Smooth muscle cell (in vitro differentiated cells): ENCODE measurements around the gene ACOX1. TPM values are rescaled to one million over a fixed set of nuclear protein-coding genes. Genes with fewer than 3 reads are reported as not detected.

ENCODE experiments used
- DNase-seq: peaks from one replicate; lab custom pipeline; 2025; ENCODE audit not compliant: unreplicated experiment; lab: John Stamatoyannopoulos, UW
- H2AFZ ChIP-seq: fragments of 200-600 bp; sonication (generic); 2 replicates; pipeline ENCODE4 v1.6.0; 2016; ENCODE audit warnings: antibody characterized with exemption, low read depth, mild to moderate bottlenecking
- H3F3A ChIP-seq: fragments of 200-600 bp; sonication (generic); 2 replicates; pipeline ENCODE4 v1.6.0; 2017; ENCODE audit warnings: antibody characterized with exemption, low read depth
- H3K27ac ChIP-seq: fragments of 200-600 bp; sonication (generic); 2 replicates; pipeline ENCODE4 v1.5.1; 2016; ENCODE audit warnings: low read depth, mild to moderate bottlenecking
- H3K27me3 ChIP-seq: fragments of 200-600 bp; sonication (generic); 2 replicates; pipeline ENCODE4 v1.6.1; 2016; ENCODE audit warnings: low read depth, mild to moderate bottlenecking
- H3K36me3 ChIP-seq: fragments of 200-600 bp; sonication (generic); 2 replicates; pipeline ENCODE4 v1.5.1; 2016; ENCODE audit warnings: low read depth
- H3K4me1 ChIP-seq: fragments of 200-600 bp; sonication (generic); 2 replicates; pipeline ENCODE4 v1.5.1; 2016; ENCODE audit warnings: low read depth
- H3K4me2 ChIP-seq: fragments of 200-600 bp; sonication (generic); 2 replicates; pipeline ENCODE4 v1.6.0; 2016; ENCODE audit warnings: mild to moderate bottlenecking
- H3K4me3 ChIP-seq: fragments of 200-600 bp; sonication (generic); 2 replicates; pipeline ENCODE4 v1.5.1; 2016; ENCODE audit warnings: mild to moderate bottlenecking
- H3K79me2 ChIP-seq: fragments of 200-600 bp; sonication (generic); 2 replicates; pipeline ENCODE4 v1.6.0; 2016; ENCODE audit warnings: low read depth, mild to moderate bottlenecking
- H3K9ac ChIP-seq: fragments of 200-600 bp; sonication (generic); 2 replicates; pipeline ENCODE4 v1.6.0; 2016; ENCODE audit warnings: low read depth
- H3K9me3 ChIP-seq: fragments of 200-600 bp; sonication (generic); replicated peaks from 2 replicates; pipeline ENCODE4 v1.5.1; 2016; ENCODE audit warnings: low read depth
- H4K20me1 ChIP-seq: fragments of 200-600 bp; sonication (generic); 2 replicates; pipeline ENCODE4 v1.6.0; 2016; ENCODE audit warnings: low read depth
- CTCF ChIP-seq: fragments of 200-600 bp; sonication (generic); IDR thresholded peaks from 2 replicates; pipeline ENCODE4 v1.5.1; 2017; ENCODE audit warnings: borderline replicate concordance, mild to moderate bottlenecking, antibody characterized with exemption; ENCODE audit not compliant: insufficient read depth, poor library complexity, severe bottlenecking
- WGBS: methylation state at CpG from one replicate; pipeline ENCODE4 v1.1.7; 2016; ENCODE audit warnings: low lambda C conversion rate; 5-methylcytosine and 5-hydroxymethylcytosine counted together
- polyA plus RNA-seq: library from polyadenylated mRNA; unstranded; fragments of >200 nt; fragmentation: Nextera tagmentation; extraction: Ambion mirVana; gene quantifications from 2 replicates; pipeline ENCODE4 v1.2.1, GENCODE V29; 2016
- total RNA-seq: library from RNA; depleted of rRNA; stranded (reverse); fragments of >200 nt; gene quantifications from 2 replicates; pipeline ENCODE4 v1.2.3, GENCODE V29; 2014

Gene ACOX1
- total and polyA plus RNA-seq, 2 experiments from 2014 or later, result 25.9 to 35.3 TPM

GRCh38 chr17:75942473-75942872 lies 36.5 kb downstream of the ACOX1 start:
- Histone ChIP-seq H3F3A (peaks cover 8% of the 10 kb centered on the region), H3K4me2 (no peak overlapping the region), H3K27ac (no peak overlapping the region), H3K27me3 (no peaks in the 10 kb centered on the region), H2AFZ (no peak overlapping the region), H3K9ac (no peak overlapping the region), H4K20me1 (no peaks in the 10 kb centered on the region), H3K36me3 (peaks cover 15% of the 10 kb centered on the region), H3K4me3 (no peak overlapping the region), H3K79me2 (no peaks in the 10 kb centered on the region), H3K4me1 (peaks cover 5% of the 10 kb centered on the region), H3K9me3 (no peaks in the 10 kb centered on the region)
- no peak for TF ChIP-seq CTCF
- no peak for DNase-seq
- 93% methylated on average over 4 of the region's 4 CpGs for WGBS

GRCh38 chr17:75941442-75941819 lies 37.5 kb downstream of the ACOX1 start:
- Histone ChIP-seq H3K79me2 (no peaks in the 10 kb centered on the region), H3K27ac (peak overlapping the region; percentile 46), H3K27me3 (no peaks in the 10 kb centered on the region), H3K4me3 (peak overlapping the region; percentile 83), H3K4me1 (peaks cover 5% of the 10 kb centered on the region), H3K4me2 (peak overlapping the region; percentile 97), H3F3A (peaks cover 8% of the 10 kb centered on the region), H3K9me3 (no peaks in the 10 kb centered on the region), H2AFZ (no peak overlapping the region), H3K36me3 (peaks cover 13% of the 10 kb centered on the region), H4K20me1 (no peaks in the 10 kb centered on the region), H3K9ac (no peak overlapping the region)
- no peak for TF ChIP-seq CTCF
- 74% methylated on average over 6 of the region's 6 CpGs for whole genome bisulfite sequencing
- no peak for DNase-seq

GRCh38 chr17:75940727-75941441 lies 38.1 kb downstream of the ACOX1 start, which contains the start of gene FBF1:
FBF1 (minus strand) TSS chr17:75941042; CDS start chr17:75938149, 2,893 bp downstream.
- Histone ChIP-seq H3K4me1 (peaks cover 5% of the 10 kb centered on the region), H3K4me2 (peak within 1 kb of the TSS; percentile 97), H3K27me3 (no peaks in the 10 kb centered on the region), H3K79me2 (no peaks in the 10 kb centered on the region), H4K20me1 (no peaks in the 10 kb centered on the region), H3K4me3 (peak within 1 kb of the TSS; percentile 83), H3K36me3 (peaks cover 8% of the 10 kb centered on the region), H3K27ac (peak within 1 kb of the TSS; percentile 55), H3K9me3 (no peaks in the 10 kb centered on the region), H3F3A (peaks cover 8% of the 10 kb centered on the region), H3K9ac (peak within 1 kb of the TSS; percentile 93), H2AFZ (peak within 1 kb of the TSS; percentile 91)
- peak; percentile 79 for DNase-seq
- no peak for TF ChIP-seq CTCF
- WGBS, result 2% methylated on average over 55 of the region's 63 CpGs

GRCh38 chr17:75937652-75938051 lies 41.3 kb downstream of the ACOX1 start:
- no peak for DNase-seq
- H3K27me3 ChIP-seq, result no peaks in the 10 kb centered on the region
- 89% methylated on average over 13 of the region's 13 CpGs for WGBS
- peaks cover 5% of the 10 kb centered on the region for H3K4me1 ChIP-seq
- no peaks in the 10 kb centered on the region for H3K79me2 ChIP-seq
- H3K4me3 ChIP-seq, result no peak overlapping the region
- no peak overlapping the region for H3K9ac ChIP-seq
- no peak overlapping the region for H2AFZ ChIP-seq
- no peak for TF ChIP-seq CTCF
- H3K9me3 ChIP-seq, result no peaks in the 10 kb centered on the region
- H3K36me3 ChIP-seq, result no peaks in the 10 kb centered on the region
- no peaks in the 10 kb centered on the region for H4K20me1 ChIP-seq
- no peaks in the 10 kb centered on the region for H3F3A ChIP-seq
- H3K27ac ChIP-seq, result no peak overlapping the region
- H3K4me2 ChIP-seq, result no peak overlapping the region
